Trophoblast cell (in vitro differentiated cells and primary cell): ENCODE measurements around the gene UNC79.
A peak's percentile ranks its signal among the peaks of the same experiment; 100 is the strongest.

Experiments
- DNase-seq, 2 donors: peaks; one replicate each; pipeline ENCODE4 v3.0.0-alpha.2; 2016
- H2AFZ ChIP-seq: 2 replicates; pipeline ENCODE4 v1.6.1; 2013; ENCODE audit warnings: low read length, moderate library complexity, mild to moderate bottlenecking; ENCODE audit not compliant: insufficient read depth, poor library complexity
- H2AK5ac ChIP-seq: 2 replicates; pipeline ENCODE4 v1.6.1; 2013; ENCODE audit warnings: mild to moderate bottlenecking, low read length
- H2BK120ac ChIP-seq: 2 replicates; pipeline ENCODE4 v1.6.1; 2013; ENCODE audit warnings: low read length, mild to moderate bottlenecking, moderate library complexity; ENCODE audit not compliant: insufficient read depth, poor library complexity
- H2BK12ac ChIP-seq: 2 replicates; pipeline ENCODE4 v1.6.1; 2013; ENCODE audit warnings: mild to moderate bottlenecking, low read length, moderate library complexity
- H2BK5ac ChIP-seq: 2 replicates; pipeline ENCODE4 v1.6.1; 2013; ENCODE audit warnings: low read length, low read depth, moderate library complexity, mild to moderate bottlenecking; ENCODE audit not compliant: poor library complexity
- H3K14ac ChIP-seq: 2 replicates; pipeline ENCODE4 v1.6.1; 2013; ENCODE audit warnings: mild to moderate bottlenecking, low read length
- H3K18ac ChIP-seq: 2 replicates; pipeline ENCODE4 v1.6.1; 2013; ENCODE audit warnings: mild to moderate bottlenecking, low read length
- H3K23ac ChIP-seq: 2 replicates; pipeline ENCODE4 v1.6.1; 2013; ENCODE audit warnings: low read length
- H3K27ac ChIP-seq: 2 replicates; pipeline ENCODE4 v1.5.1; 2013; ENCODE audit warnings: low read depth, mild to moderate bottlenecking, inconsistent platforms, low read length, moderate library complexity
- H3K27me3 ChIP-seq: 2 replicates; pipeline ENCODE4 v1.6.1; 2013; ENCODE audit warnings: inconsistent platforms, mild to moderate bottlenecking, low read length, moderate library complexity; ENCODE audit not compliant: insufficient read depth
- H3K36me3 ChIP-seq, 2 experiments: 1 replicate in 1 of 2; 2 replicates in 1 of 2; pipeline ENCODE4 v1.6.1; 2013; ENCODE audit warnings: low read length in 2 of 2, mild to moderate bottlenecking in 2 of 2, moderate library complexity in 1 of 2; ENCODE audit not compliant: insufficient read depth in 2 of 2, control insufficient read depth in 1 of 2
- H3K4ac ChIP-seq: 2 replicates; pipeline ENCODE4 v1.6.1; 2013; ENCODE audit warnings: low read depth, mild to moderate bottlenecking, low read length, moderate library complexity
- H3K4me1 ChIP-seq, 2 experiments: 1 replicate in 1 of 2; 2 replicates in 1 of 2; pipeline ENCODE4 v1.6.1; 2013; ENCODE audit warnings: low read length in 2 of 2, mild to moderate bottlenecking in 2 of 2, moderate library complexity in 1 of 2; ENCODE audit not compliant: insufficient read depth in 2 of 2, control insufficient read depth in 1 of 2
- H3K4me2 ChIP-seq: 2 replicates; pipeline ENCODE4 v1.6.1; 2013; ENCODE audit warnings: inconsistent platforms, mild to moderate bottlenecking, low read length, moderate library complexity
- H3K4me3 ChIP-seq: 2 replicates; pipeline ENCODE4 v1.5.1; 2013; ENCODE audit warnings: mild to moderate bottlenecking, low read depth, low read length, inconsistent platforms
- H3K79me1 ChIP-seq: one replicate; pipeline ENCODE4 v1.6.1; 2013; ENCODE audit warnings: low read length
- H3K79me2 ChIP-seq: 2 replicates; pipeline ENCODE4 v1.6.1; 2013; ENCODE audit warnings: low read length, mild to moderate bottlenecking; ENCODE audit not compliant: control insufficient read depth, insufficient read depth, poor library complexity
- H3K9ac ChIP-seq: 2 replicates; pipeline ENCODE4 v1.6.1; 2013; ENCODE audit warnings: mild to moderate bottlenecking, low read length
- H3K9me3 ChIP-seq: 2 replicates; pipeline ENCODE4 v1.6.1; 2013; ENCODE audit warnings: low read depth, mild to moderate bottlenecking, control low read depth, inconsistent platforms, low read length; ENCODE audit not compliant: insufficient read depth
- H4K12ac ChIP-seq: 2 replicates; pipeline ENCODE4 v1.6.1; 2013; ENCODE audit warnings: low read depth, mild to moderate bottlenecking, low read length, moderate library complexity
- H4K8ac ChIP-seq: 2 replicates; pipeline ENCODE4 v1.6.1; 2013; ENCODE audit warnings: low read depth, mild to moderate bottlenecking, low read length, moderate library complexity
- H4K91ac ChIP-seq: one replicate; pipeline ENCODE4 v1.6.1; 2013; ENCODE audit warnings: low read depth, mild to moderate bottlenecking, low read length, moderate library complexity
- WGBS: extraction: QIAGEN DNeasy Blood & Tissue Kit; methylation state at CpG from one replicate; pipeline ENCODE4 v1.1.7; 2013; ENCODE audit warnings: missing lambda C conversion rate; ENCODE audit not compliant: insufficient read length, insufficient coverage; ENCODE audit errors: extremely low coverage; 5-methylcytosine and 5-hydroxymethylcytosine counted together

The UNC79 gene

GRCh38 chr14:93396456-93396855 is 34.3 kb upstream of the UNC79 start:
- Histone ChIP-seq H3K79me2 (no peaks in the 10 kb centered on the region), H3K27me3 (no peaks in the 10 kb centered on the region), H3K4me3 (no peak overlapping the region), H3K23ac (no peak overlapping the region), H2BK12ac (no peak overlapping the region), H3K4ac (no peak overlapping the region), H2BK120ac (no peak overlapping the region), H3K36me3 (no peaks in the 10 kb centered on the region), H3K4me1 (no peaks in the 10 kb centered on the region), H4K12ac (no peak overlapping the region), H3K9ac (no peak overlapping the region), H3K4me2 (no peak overlapping the region), H3K27ac (no peak overlapping the region), H2BK5ac (no peak overlapping the region), H4K8ac (no peak overlapping the region), H4K91ac (no peak overlapping the region), H3K14ac (no peak overlapping the region), H3K18ac (no peak overlapping the region), H2AK5ac (no peak overlapping the region), H3K79me1 (no peaks in the 10 kb centered on the region), H2AFZ (no peak overlapping the region), H3K9me3 (no peaks in the 10 kb centered on the region)
- no CpG with 5 or more reads among the region's 1 CpG for WGBS
- DNase-seq = no peak

GRCh38 chr14:93398491-93398890 is 32.2 kb upstream of the UNC79 start:
- Histone ChIP-seq H2BK120ac (no peak overlapping the region), H2AK5ac (no peak overlapping the region), H3K4me1 (no peaks in the 10 kb centered on the region), H3K9me3 (no peaks in the 10 kb centered on the region), H3K79me1 (no peaks in the 10 kb centered on the region), H3K14ac (no peak overlapping the region), H3K9ac (no peak overlapping the region), H4K12ac (no peak overlapping the region), H3K27ac (no peak overlapping the region), H2BK12ac (no peak overlapping the region), H4K8ac (no peak overlapping the region), H3K4me3 (no peak overlapping the region), H2BK5ac (no peak overlapping the region), H3K79me2 (no peaks in the 10 kb centered on the region), H3K36me3 (no peaks in the 10 kb centered on the region), H3K4me2 (no peak overlapping the region), H3K4ac (no peak overlapping the region), H4K91ac (no peak overlapping the region), H3K27me3 (no peaks in the 10 kb centered on the region), H3K18ac (no peak overlapping the region), H3K23ac (no peak overlapping the region), H2AFZ (no peak overlapping the region)
- no peak for DNase-seq

- H3K23ac ChIP-seq = no peak overlapping the region
- no CpG with 5 or more reads among the region's 3 CpGs for WGBS
- H2BK120ac ChIP-seq = no peak overlapping the region
- H3K9ac ChIP-seq = no peak overlapping the region
- no peaks in the 10 kb centered on the region for H3K79me2 ChIP-seq
- no peak for DNase-seq
- no peak overlapping the region for H2AK5ac ChIP-seq
- no peak overlapping the region for H4K8ac ChIP-seq
- H3K4me2 ChIP-seq = no peak overlapping the region
- no peak overlapping the region for H3K4ac ChIP-seq
- H3K79me1 ChIP-seq = no peaks in the 10 kb centered on the region
- H4K91ac ChIP-seq = no peak overlapping the region
- no peaks in the 10 kb centered on the region for H3K27me3 ChIP-seq
- H2BK5ac ChIP-seq = no peak overlapping the region
- no peak overlapping the region for H2AFZ ChIP-seq
- H3K4me3 ChIP-seq = no peak overlapping the region
- no peak overlapping the region for H2BK12ac ChIP-seq
- no peak overlapping the region for H4K12ac ChIP-seq
- H3K9me3 ChIP-seq = no peaks in the 10 kb centered on the region
- H3K27ac ChIP-seq = no peak overlapping the region
- no peaks in the 10 kb centered on the region for H3K36me3 ChIP-seq
- H3K18ac ChIP-seq = no peak overlapping the region
- no peaks in the 10 kb centered on the region for H3K4me1 ChIP-seq
- H3K14ac ChIP-seq = no peak overlapping the region
Measured at GRCh38 chr14:93402951-93403350, 27.8 kb upstream of the UNC79 start.

GRCh38 chr14:93410021-93410420 is 20.7 kb upstream of the UNC79 start:
- no peak overlapping the region for H2AFZ ChIP-seq
- H3K27ac ChIP-seq = no peak overlapping the region
- H4K8ac ChIP-seq = no peak overlapping the region
- H3K36me3 ChIP-seq = no peaks in the 10 kb centered on the region
- peaks cover 0 to 1% of the 10 kb centered on the region in 2 experiments for H3K4me1 ChIP-seq
- H3K14ac ChIP-seq = peak overlapping the region; percentile 30
- DNase-seq = no peak
- H3K4me3 ChIP-seq = no peak overlapping the region
- H3K23ac ChIP-seq = no peak overlapping the region
- no peak overlapping the region for H3K9ac ChIP-seq
- no peak overlapping the region for H4K91ac ChIP-seq
- H2AK5ac ChIP-seq = no peak overlapping the region
- H3K79me2 ChIP-seq = no peaks in the 10 kb centered on the region
- no peak overlapping the region for H3K18ac ChIP-seq
- no peaks in the 10 kb centered on the region for H3K9me3 ChIP-seq
- no peak overlapping the region for H2BK120ac ChIP-seq
- no peak overlapping the region for H3K4me2 ChIP-seq
- no CpG with 5 or more reads among the region's 2 CpGs for whole genome bisulfite sequencing
- H3K79me1 ChIP-seq = no peaks in the 10 kb centered on the region
- H4K12ac ChIP-seq = no peak overlapping the region
- no peak overlapping the region for H3K4ac ChIP-seq
- no peak overlapping the region for H2BK12ac ChIP-seq
- H3K27me3 ChIP-seq = no peaks in the 10 kb centered on the region
- H2BK5ac ChIP-seq = no peak overlapping the region
